HG03060 (cell line): ENCODE data around the gene TRMT11.

ENCODE experiments used
- ATAC-seq: cut with Tn5 transposase; IDR thresholded peaks from one replicate; pipeline ENCODE4 v1.9.1; 2021; ENCODE audit warnings: low read depth, moderate number of reproducible peaks; ENCODE audit not compliant: unreplicated experiment

TRMT11 gene

GRCh38 chr6:126069449-126069848, 83.1 kb downstream of the TRMT11 start:
- no peak for ATAC-seq

DNA sequence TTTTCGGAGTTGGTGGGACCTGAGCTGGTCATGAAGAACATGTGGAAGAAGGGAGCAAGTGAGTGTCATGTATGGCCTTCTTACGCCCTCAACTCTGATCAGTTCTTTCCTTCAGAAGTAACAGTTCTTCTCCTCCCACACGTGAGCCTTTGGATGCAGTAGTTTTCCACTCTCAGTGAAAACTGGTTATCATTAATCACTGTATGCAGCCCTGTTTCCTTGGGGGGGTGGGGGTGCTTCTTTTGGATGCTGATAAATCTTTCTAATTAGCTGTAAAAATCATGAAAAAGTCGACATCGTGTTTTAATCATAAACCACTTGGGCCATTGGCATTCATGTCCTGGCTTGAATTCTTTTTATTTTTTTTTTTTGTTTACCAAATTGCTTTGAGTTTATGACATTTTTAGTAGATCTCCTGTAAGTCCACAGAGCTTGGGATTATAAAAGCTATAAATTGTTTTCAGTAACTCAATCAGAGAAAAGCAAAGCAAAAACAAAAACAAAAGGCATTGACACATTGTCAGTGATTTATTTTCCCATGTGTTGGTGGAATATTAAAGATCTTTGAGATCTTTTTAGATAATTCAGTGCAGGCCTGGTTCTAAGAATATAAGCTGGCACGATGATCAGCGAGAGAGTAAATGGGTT, 84.8 kb downstream of the TRMT11 start:
- no peak for ATAC-seq

GRCh38 chr6:126072172-126072571, 85.8 kb downstream of the TRMT11 start:
- ATAC-seq, result no peak

GRCh38 chr6:126072834-126073233, 86.5 kb downstream of the TRMT11 start:
- ATAC-seq, result no peak

DNA sequence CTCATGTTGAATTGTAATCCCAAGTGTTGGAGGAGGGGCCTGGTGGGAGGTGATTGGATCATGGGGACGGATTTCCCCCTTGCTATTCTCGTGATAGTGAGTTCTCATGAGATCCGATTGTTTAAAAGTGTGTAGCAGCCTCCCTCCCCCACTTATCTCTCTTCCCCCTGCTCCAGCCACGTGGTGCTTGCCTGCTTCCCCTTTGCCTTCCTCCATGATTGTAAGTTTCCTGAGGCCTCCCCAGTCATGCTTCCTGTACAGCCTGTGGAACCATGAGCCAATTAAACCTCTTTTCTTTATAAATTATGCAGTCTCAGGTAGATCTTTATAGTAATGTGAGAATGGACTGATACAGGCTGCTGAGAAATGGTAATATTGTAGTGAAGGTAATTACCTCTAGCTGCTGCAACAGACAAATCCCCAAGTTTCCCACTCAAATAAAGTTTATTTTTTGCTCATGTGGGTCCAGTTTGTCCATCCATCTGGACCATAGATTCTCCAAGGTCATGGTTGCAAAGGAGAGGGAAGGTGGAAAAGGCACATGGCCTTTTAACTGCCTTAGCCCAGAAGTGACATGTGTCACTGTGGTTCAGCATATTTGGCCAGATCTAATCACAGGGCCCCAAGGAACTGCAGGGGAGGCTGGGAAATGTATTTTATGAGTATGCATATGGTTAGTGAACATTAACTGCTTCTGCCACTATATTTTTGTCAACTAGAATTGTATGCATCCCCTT, 89.2 kb downstream of the TRMT11 start:
- no peak for ATAC-seq

GRCh38 chr6:126076992-126077664, 90.8 kb downstream of the TRMT11 start:
- no peak for ATAC-seq

DNA sequence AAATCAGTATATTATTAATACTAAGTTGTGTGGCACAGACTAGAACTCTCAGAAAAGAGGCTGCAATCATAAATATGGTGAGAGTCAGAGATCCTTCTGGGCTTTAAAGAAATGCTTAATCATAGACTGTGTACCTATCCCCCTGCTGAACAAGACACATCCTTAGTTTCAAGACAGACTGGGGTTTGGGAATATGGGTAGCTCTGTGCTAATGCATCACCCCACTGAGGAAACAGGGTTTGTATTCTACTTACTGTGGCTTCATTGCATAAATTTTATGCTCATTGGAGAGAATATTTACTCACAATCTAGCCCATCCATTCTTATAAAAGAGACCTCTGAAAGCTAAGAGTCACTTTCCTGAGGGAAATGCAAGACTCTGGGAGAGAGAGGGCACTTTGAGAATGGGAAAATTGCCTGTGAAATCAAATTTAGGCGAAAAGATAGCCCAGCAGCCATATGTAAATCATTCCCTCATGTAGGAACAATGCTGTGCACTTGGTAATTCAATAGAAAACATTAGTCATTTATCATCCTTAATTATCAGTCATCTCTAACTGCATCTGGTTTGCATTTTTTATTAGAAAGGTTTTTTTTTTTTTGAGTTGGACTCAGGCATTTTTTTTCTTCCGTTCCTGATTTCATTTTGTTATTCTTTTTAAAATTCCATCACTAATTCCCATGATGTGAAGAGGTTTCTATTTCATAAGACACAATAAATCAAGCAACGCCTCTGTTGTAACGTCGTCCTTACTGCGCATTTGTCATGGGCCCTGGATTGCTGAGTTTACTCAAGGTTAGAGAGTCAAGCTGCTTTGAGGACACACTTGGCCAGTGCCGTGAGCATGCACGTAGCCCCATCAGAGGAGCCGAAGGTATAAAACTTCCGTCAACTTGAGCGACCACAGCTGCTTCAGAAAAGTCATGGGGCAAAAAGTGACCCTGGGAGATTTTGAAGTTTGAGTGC, 91.8 kb downstream of the TRMT11 start:
- no peak for ATAC-seq

DNA sequence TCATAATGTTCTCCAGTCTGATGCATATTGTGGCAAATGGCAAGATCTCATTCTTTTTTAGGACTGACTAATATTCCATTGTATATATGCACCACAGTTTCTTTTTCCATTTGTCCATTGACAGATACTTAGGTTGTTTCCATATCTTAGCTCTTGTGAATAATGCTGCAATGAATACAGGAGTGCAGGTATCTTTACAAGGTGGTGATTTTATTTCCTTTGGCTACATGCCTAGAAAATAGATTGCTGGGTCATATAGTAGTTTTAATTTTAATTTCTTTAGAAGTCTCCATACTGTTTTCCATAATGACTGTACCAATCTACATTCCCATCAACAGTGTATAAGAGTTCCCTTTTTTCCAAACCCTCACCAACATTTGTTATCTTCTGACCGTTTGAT, 97.5 kb downstream of the TRMT11 start:
- ATAC-seq, result no peak

DNA sequence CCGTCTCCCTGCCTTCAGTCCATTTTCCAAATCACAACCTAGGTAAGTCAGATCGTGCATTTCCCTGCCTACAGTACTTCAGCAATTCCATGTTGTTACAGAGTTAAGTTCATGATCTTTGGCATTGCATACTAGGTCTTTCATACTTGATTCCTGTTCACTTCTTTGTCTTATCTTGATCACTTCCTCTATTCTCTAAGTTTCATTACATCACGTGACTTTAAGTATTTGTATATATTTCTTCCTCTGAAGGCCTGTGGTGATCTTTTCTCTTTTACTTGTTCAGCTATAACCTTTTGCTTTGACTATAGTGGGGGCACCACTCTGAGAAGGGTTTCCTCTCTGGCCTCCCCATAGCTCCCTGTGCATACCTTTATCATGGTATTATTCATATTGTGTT, 100.2 kb downstream of the TRMT11 start:
- ATAC-seq, result no peak
